ENCODE results near the gene LCN10.

Gene LCN10

DNA sequence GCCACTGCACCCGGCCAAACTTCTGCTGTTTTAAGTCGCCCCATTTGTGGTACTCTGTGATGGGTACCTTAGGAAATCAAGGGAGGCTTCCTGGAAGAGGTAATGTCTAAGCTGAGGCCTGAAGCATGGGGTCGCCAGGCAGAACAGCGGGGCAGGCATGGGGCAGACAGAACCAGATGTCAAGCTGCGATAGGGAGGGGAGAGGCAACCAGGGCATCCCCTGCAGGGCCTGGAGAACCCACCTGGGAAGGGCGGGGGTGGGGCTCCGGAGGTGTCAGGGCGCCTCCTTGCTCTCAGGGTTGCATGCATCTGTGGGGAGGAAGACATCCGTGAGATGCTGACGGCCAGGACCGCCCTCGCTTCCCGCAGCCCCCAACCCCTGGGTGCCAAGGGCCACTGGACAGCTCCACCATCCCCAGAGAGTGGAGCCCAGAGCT is 18.8 kb upstream of the LCN10 start:
- TF ChIP-seq, protein P1, sequence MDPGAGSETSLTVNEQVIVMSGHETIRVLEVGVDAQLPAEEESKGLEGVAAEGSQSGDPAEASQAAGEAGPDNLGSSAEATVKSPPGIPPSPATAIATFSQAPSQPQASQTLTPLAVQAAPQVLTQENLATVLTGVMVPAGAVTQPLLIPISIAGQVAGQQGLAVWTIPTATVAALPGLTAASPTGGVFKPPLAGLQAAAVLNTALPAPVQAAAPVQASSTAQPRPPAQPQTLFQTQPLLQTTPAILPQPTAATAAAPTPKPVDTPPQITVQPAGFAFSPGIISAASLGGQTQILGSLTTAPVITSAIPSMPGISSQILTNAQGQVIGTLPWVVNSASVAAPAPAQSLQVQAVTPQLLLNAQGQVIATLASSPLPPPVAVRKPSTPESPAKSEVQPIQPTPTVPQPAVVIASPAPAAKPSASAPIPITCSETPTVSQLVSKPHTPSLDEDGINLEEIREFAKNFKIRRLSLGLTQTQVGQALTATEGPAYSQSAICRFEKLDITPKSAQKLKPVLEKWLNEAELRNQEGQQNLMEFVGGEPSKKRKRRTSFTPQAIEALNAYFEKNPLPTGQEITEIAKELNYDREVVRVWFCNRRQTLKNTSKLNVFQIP (CRISPR knock-in tag; IDR thresholded peaks at IDR 0.05; ENCODE audit: borderline replicate concordance, low read depth), result no peak
- TF ChIP-seq, protein P2, sequence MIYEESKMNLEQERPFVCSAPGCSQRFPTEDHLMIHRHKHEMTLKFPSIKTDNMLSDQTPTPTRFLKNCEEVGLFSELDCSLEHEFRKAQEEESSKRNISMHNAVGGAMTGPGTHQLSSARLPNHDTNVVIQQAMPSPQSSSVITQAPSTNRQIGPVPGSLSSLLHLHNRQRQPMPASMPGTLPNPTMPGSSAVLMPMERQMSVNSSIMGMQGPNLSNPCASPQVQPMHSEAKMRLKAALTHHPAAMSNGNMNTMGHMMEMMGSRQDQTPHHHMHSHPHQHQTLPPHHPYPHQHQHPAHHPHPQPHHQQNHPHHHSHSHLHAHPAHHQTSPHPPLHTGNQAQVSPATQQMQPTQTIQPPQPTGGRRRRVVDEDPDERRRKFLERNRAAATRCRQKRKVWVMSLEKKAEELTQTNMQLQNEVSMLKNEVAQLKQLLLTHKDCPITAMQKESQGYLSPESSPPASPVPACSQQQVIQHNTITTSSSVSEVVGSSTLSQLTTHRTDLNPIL (CRISPR knock-in tag; IDR thresholded peaks at IDR 0.05; ENCODE audit: low read depth), result no peak
- TF ChIP-seq RARB (CRISPR knock-in tag; IDR thresholded peaks at IDR 0.05) (no peak), ZFP3 (CRISPR knock-in tag; IDR thresholded peaks at IDR 0.05) (no peak), ESRRG (CRISPR knock-in tag; IDR thresholded peaks at IDR 0.05) (no peak), TOX (CRISPR knock-in tag; IDR thresholded peaks at IDR 0.05; ENCODE audit: borderline replicate concordance) (no peak), TCF4 (CRISPR knock-in tag; IDR thresholded peaks at IDR 0.05; ENCODE audit: borderline replicate concordance) (no peak), ZNF565 (CRISPR knock-in tag; conservative IDR thresholded peaks at IDR 0.05; ENCODE audit: low read depth) (no peak)
- TF ChIP-seq, protein P3, sequence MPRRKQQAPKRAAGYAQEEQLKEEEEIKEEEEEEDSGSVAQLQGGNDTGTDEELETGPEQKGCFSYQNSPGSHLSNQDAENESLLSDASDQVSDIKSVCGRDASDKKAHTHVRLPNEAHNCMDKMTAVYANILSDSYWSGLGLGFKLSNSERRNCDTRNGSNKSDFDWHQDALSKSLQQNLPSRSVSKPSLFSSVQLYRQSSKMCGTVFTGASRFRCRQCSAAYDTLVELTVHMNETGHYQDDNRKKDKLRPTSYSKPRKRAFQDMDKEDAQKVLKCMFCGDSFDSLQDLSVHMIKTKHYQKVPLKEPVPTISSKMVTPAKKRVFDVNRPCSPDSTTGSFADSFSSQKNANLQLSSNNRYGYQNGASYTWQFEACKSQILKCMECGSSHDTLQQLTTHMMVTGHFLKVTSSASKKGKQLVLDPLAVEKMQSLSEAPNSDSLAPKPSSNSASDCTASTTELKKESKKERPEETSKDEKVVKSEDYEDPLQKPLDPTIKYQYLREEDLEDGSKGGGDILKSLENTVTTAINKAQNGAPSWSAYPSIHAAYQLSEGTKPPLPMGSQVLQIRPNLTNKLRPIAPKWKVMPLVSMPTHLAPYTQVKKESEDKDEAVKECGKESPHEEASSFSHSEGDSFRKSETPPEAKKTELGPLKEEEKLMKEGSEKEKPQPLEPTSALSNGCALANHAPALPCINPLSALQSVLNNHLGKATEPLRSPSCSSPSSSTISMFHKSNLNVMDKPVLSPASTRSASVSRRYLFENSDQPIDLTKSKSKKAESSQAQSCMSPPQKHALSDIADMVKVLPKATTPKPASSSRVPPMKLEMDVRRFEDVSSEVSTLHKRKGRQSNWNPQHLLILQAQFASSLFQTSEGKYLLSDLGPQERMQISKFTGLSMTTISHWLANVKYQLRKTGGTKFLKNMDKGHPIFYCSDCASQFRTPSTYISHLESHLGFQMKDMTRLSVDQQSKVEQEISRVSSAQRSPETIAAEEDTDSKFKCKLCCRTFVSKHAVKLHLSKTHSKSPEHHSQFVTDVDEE (CRISPR knock-in tag; IDR thresholded peaks at IDR 0.05), result no peak
- TF ChIP-seq, protein P4, sequence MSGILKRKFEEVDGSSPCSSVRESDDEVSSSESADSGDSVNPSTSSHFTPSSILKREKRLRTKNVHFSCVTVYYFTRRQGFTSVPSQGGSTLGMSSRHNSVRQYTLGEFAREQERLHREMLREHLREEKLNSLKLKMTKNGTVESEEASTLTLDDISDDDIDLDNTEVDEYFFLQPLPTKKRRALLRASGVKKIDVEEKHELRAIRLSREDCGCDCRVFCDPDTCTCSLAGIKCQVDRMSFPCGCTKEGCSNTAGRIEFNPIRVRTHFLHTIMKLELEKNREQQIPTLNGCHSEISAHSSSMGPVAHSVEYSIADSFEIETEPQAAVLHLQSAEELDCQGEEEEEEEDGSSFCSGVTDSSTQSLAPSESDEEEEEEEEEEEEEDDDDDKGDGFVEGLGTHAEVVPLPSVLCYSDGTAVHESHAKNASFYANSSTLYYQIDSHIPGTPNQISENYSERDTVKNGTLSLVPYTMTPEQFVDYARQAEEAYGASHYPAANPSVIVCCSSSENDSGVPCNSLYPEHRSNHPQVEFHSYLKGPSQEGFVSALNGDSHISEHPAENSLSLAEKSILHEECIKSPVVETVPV (CRISPR knock-in tag; IDR thresholded peaks at IDR 0.05), result no peak
- no peak for ATAC-seq

DNA sequence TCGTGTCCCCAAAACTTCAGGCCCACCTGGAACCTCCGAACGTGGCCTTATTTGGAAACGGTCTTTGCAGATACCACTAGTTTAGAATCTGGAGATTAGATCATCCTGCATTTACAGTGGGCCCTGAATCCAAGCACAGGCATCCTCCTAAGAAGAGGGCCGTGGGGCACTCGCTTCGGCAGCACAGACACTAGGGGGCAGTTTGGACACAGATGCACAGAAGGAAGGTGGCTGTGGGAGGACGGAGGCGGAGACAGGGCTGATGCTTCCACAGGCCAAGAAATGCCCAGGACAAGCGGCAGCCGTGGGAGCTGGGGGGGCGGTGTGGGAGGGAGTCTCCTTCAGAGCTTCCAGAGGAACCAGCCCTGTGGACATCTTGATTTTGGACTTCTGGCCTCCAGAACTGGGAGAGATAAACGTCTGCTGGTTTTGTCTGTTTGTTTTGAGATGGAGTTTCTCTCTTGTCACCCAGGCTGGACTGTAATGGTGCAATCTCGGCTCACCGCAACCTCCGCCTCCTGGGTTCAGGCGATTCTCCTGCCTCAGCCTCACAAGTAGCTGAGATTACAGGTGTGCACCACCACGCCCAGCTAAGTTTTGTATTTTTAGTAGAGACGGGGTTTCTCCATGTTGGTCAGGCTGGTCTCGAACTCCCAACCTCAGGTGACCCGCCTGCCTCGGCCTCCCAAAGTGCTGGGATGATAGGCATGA is 18.2 kb upstream of the LCN10 start:
- ATAC-seq, result peak; percentile 93

DNA sequence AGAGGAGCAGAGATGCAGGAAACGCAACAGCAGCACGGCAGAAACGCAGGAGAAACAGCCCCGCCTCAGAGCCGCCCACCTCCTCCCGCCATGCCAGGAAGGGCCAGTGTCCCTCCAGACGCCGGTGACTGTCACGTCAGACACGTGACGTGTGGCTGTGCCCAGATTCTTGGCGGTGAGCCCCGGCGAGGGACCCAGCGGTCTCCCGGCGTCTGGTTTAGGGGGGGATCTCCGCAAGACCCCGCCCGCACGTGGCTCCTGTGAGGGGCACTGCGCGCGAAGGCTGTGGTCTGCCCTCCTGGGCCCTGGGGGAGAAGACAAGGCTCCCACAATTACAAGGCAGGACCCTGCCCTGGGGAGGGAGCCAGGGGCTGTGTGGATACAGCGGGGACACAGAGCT is 17.7 kb upstream of the LCN10 start:
- ATAC-seq, result peak; percentile 12
- TF ChIP-seq, protein P2 (CRISPR knock-in tag; IDR thresholded peaks at IDR 0.05; ENCODE audit: low read depth), result no peak
- TF ChIP-seq PPARA (CRISPR knock-in tag; IDR thresholded peaks at IDR 0.05; ENCODE audit: borderline replicate concordance), result no peak
- TF ChIP-seq, protein P1 (CRISPR knock-in tag; IDR thresholded peaks at IDR 0.05; ENCODE audit: borderline replicate concordance, low read depth), result no peak
- TF ChIP-seq ISL1 (CRISPR knock-in tag; IDR thresholded peaks at IDR 0.05), result no peak
- no peak for TF ChIP-seq BACH2 (CRISPR knock-in tag; IDR thresholded peaks at IDR 0.05; ENCODE audit: borderline replicate concordance)
- TF ChIP-seq TCF4 (CRISPR knock-in tag; IDR thresholded peaks at IDR 0.05; ENCODE audit: borderline replicate concordance), result no peak
- TF ChIP-seq, protein P5, sequence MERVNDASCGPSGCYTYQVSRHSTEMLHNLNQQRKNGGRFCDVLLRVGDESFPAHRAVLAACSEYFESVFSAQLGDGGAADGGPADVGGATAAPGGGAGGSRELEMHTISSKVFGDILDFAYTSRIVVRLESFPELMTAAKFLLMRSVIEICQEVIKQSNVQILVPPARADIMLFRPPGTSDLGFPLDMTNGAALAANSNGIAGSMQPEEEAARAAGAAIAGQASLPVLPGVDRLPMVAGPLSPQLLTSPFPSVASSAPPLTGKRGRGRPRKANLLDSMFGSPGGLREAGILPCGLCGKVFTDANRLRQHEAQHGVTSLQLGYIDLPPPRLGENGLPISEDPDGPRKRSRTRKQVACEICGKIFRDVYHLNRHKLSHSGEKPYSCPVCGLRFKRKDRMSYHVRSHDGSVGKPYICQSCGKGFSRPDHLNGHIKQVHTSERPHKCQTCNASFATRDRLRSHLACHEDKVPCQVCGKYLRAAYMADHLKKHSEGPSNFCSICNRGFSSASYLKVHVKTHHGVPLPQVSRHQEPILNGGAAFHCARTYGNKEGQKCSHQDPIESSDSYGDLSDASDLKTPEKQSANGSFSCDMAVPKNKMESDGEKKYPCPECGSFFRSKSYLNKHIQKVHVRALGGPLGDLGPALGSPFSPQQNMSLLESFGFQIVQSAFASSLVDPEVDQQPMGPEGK (CRISPR knock-in tag; IDR thresholded peaks at IDR 0.05; ENCODE audit: borderline replicate concordance), result no peak
- TF ChIP-seq OSR1 (CRISPR knock-in tag; IDR thresholded peaks at IDR 0.05), result no peak
- TF ChIP-seq ESRRG (CRISPR knock-in tag; IDR thresholded peaks at IDR 0.05), result no peak
- TF ChIP-seq, protein P4 (CRISPR knock-in tag; IDR thresholded peaks at IDR 0.05), result no peak
- TF ChIP-seq, protein P3 (CRISPR knock-in tag; IDR thresholded peaks at IDR 0.05), result no peak
- no peak for TF ChIP-seq ARNTL (CRISPR knock-in tag; IDR thresholded peaks at IDR 0.05; ENCODE audit: borderline replicate concordance, low read depth)
- TF ChIP-seq ZNF8 (CRISPR knock-in tag; IDR thresholded peaks at IDR 0.05), result no peak
- TF ChIP-seq RARB (CRISPR knock-in tag; IDR thresholded peaks at IDR 0.05), result no peak
- TF ChIP-seq SNAI2 (CRISPR knock-in tag; IDR thresholded peaks at IDR 0.05), result no peak
